H9 (cell line): ENCODE measurements around the gene SCP2. TPM values are rescaled to one million over a fixed set of nuclear protein-coding genes. Genes with fewer than 3 reads are reported as not detected.

ENCODE experiments used
- DNase-seq: peaks from one replicate; pipeline ENCODE4 v3.0.0-alpha.2; 2017
- H2AFZ ChIP-seq: one replicate; pipeline ENCODE4 v1.6.1; 2013; ENCODE audit warnings: mild to moderate bottlenecking, low read length, control low read depth, moderate library complexity
- H2AK5ac ChIP-seq: 2 replicates; pipeline ENCODE4 v1.6.1; 2013; ENCODE audit warnings: low read length, control low read depth, mixed read lengths; ENCODE audit not compliant: insufficient read length
- H2BK120ac ChIP-seq: one replicate; pipeline ENCODE4 v1.6.1; 2013; ENCODE audit warnings: low read depth, mild to moderate bottlenecking, low read length, control low read depth, inconsistent platforms; ENCODE audit not compliant: poor library complexity, severe bottlenecking
- H2BK12ac ChIP-seq: 2 replicates; pipeline ENCODE4 v1.6.1; 2013; ENCODE audit warnings: low read length, control low read depth, mixed read lengths, low read depth; ENCODE audit not compliant: insufficient read length
- H2BK15ac ChIP-seq: 2 replicates; pipeline ENCODE4 v1.6.1; 2013; ENCODE audit warnings: low read depth, low read length, control low read depth
- H2BK20ac ChIP-seq: one replicate; pipeline ENCODE4 v1.6.1; 2013; ENCODE audit warnings: low read depth, mild to moderate bottlenecking, low read length, control low read depth, inconsistent platforms; ENCODE audit not compliant: poor library complexity, severe bottlenecking
- H2BK5ac ChIP-seq: 2 replicates; pipeline ENCODE4 v1.6.1; 2013; ENCODE audit warnings: low read length, control low read depth, mixed read lengths; ENCODE audit not compliant: insufficient read length
- H3K14ac ChIP-seq: 2 replicates; pipeline ENCODE4 v1.6.1; 2013; ENCODE audit warnings: low read length, control low read depth; ENCODE audit not compliant: insufficient read depth
- H3K18ac ChIP-seq: 2 replicates; pipeline ENCODE4 v1.6.1; 2013; ENCODE audit warnings: low read depth, mild to moderate bottlenecking, mixed read lengths, low read length, control low read depth; ENCODE audit not compliant: insufficient read length
- H3K23ac ChIP-seq: 2 replicates; pipeline ENCODE4 v1.6.1; 2013; ENCODE audit warnings: low read length, control low read depth, mixed read lengths, low read depth; ENCODE audit not compliant: insufficient read length
- H3K23me2 ChIP-seq: 2 replicates; pipeline ENCODE4 v1.6.1; 2013; ENCODE audit warnings: low read depth, mild to moderate bottlenecking, mixed read lengths, low read length, control low read depth; ENCODE audit not compliant: insufficient read length, poor library complexity, severe bottlenecking
- H3K27ac ChIP-seq: 2 replicates; pipeline ENCODE4 v1.5.1; 2013; ENCODE audit warnings: low read length, control low read depth, mixed read lengths, low read depth; ENCODE audit not compliant: insufficient read length
- H3K27me3 ChIP-seq: 2 replicates; pipeline ENCODE4 v1.6.1; 2013; ENCODE audit warnings: low read length, control low read depth, inconsistent platforms; ENCODE audit not compliant: insufficient read depth
- H3K4ac ChIP-seq: 2 replicates; pipeline ENCODE4 v1.6.1; 2013; ENCODE audit warnings: low read depth, mild to moderate bottlenecking, control low read depth, inconsistent platforms, low read length, moderate library complexity
- H3K4me1 ChIP-seq: 2 replicates; pipeline ENCODE4 v1.6.1; 2013; ENCODE audit warnings: low read length, control low read depth, inconsistent platforms; ENCODE audit not compliant: insufficient read depth
- H3K4me2 ChIP-seq: 2 replicates; pipeline ENCODE4 v1.6.1; 2013; ENCODE audit warnings: low read length, control low read depth, mixed read lengths; ENCODE audit not compliant: insufficient read length, insufficient read depth
- H3K56ac ChIP-seq: 2 replicates; pipeline ENCODE4 v1.6.1; 2013; ENCODE audit warnings: low read depth, mild to moderate bottlenecking, mixed read lengths, low read length, control low read depth; ENCODE audit not compliant: insufficient read length
- H3K79me1 ChIP-seq: 2 replicates; pipeline ENCODE4 v1.6.1; 2013; ENCODE audit warnings: low read depth, mild to moderate bottlenecking, moderate library complexity, low read length, control low read depth, inconsistent platforms; ENCODE audit not compliant: insufficient read depth, poor library complexity, severe bottlenecking
- H3K79me2 ChIP-seq: 2 replicates; pipeline ENCODE4 v1.6.1; 2013; ENCODE audit warnings: low read length, control low read depth, inconsistent platforms; ENCODE audit not compliant: insufficient read depth
- H3K9ac ChIP-seq: 2 replicates; pipeline ENCODE4 v1.6.1; 2013; ENCODE audit warnings: low read length, control low read depth, mixed read lengths; ENCODE audit not compliant: insufficient read length; ENCODE audit errors: extremely low read depth
- H3K9me3 ChIP-seq: one replicate; pipeline ENCODE4 v1.6.1; 2013; ENCODE audit warnings: low read depth, low read length, inconsistent platforms; ENCODE audit not compliant: control insufficient read depth
- H3T11ph ChIP-seq: one replicate; pipeline ENCODE4 v1.6.1; 2013; ENCODE audit warnings: mild to moderate bottlenecking, low read length, control low read depth, inconsistent platforms
- H4K20me1 ChIP-seq: one replicate; pipeline ENCODE4 v1.6.1; 2013; ENCODE audit not compliant: control insufficient read depth, insufficient read length, insufficient read depth
- H4K5ac ChIP-seq: 2 replicates; pipeline ENCODE4 v1.6.1; 2013; ENCODE audit warnings: low read depth, mild to moderate bottlenecking, mixed read lengths, low read length, control low read depth; ENCODE audit not compliant: insufficient read length
- H4K8ac ChIP-seq: replicated peaks from 2 replicates; pipeline ENCODE4 v1.6.1; 2013; ENCODE audit warnings: low read length, control low read depth, mixed read lengths, low read depth; ENCODE audit not compliant: insufficient read length
- H4K91ac ChIP-seq: 2 replicates; pipeline ENCODE4 v1.6.1; 2013; ENCODE audit warnings: low read depth, mild to moderate bottlenecking, moderate library complexity, mixed read lengths, low read length, control low read depth; ENCODE audit not compliant: insufficient read length
- H3K27ac Mint-ChIP-seq, 3 experiments: 2 replicates in 2 of 3; 3 replicates in 1 of 3; pipeline ENCODE4 v1.8.0; 2020 to 2021; ENCODE audit warnings: mixed read lengths in 3 of 3, mild to moderate bottlenecking in 1 of 3, moderate library complexity in 1 of 3
- H3K27me3 Mint-ChIP-seq: 2 replicates; pipeline ENCODE4 v1.8.0; 2021; ENCODE audit warnings: low read depth, mild to moderate bottlenecking, moderate library complexity, mixed read lengths
- H3K36me3 Mint-ChIP-seq, 3 experiments: 2 replicates in 2 of 3; 3 replicates in 1 of 3; pipeline ENCODE4 v1.8.0; 2020 to 2021; ENCODE audit warnings: low read depth in 3 of 3, mixed read lengths in 3 of 3; ENCODE audit not compliant: insufficient read depth in 1 of 3
- H3K4me1 Mint-ChIP-seq, 2 experiments: 2 replicates each; pipeline ENCODE4 v1.8.0; 2020; ENCODE audit warnings: mixed read lengths in 2 of 2
- H3K4me3 Mint-ChIP-seq, 2 experiments: 2 replicates in 1 of 2; 3 replicates in 1 of 2; pipeline ENCODE4 v1.8.0; 2020 to 2021; ENCODE audit warnings: mild to moderate bottlenecking in 2 of 2, mixed read lengths in 2 of 2, moderate library complexity in 1 of 2
- H3K9me3 Mint-ChIP-seq, 2 experiments: 2 replicates in 1 of 2; 3 replicates in 1 of 2; pipeline ENCODE4 v1.8.0; 2020; ENCODE audit warnings: mild to moderate bottlenecking in 2 of 2, mixed read lengths in 2 of 2, moderate library complexity in 1 of 2
- WGBS: extraction: QIAGEN DNeasy Blood & Tissue Kit; methylation state at CpG from one replicate; pipeline ENCODE4 v1.1.7; 2013; ENCODE audit warnings: missing lambda C conversion rate, low lambda C conversion rate, mixed read lengths; ENCODE audit not compliant: insufficient read length; ENCODE audit errors: extremely low coverage; 5-methylcytosine and 5-hydroxymethylcytosine counted together
- total RNA-seq: library from RNA; stranded (reverse); gene quantifications from 2 replicates; pipeline ENCODE4 v1.2.1, GENCODE V29; 2021
- TF ChIP-seq, protein P1 (sequence below): fragments of 200-600 bp; sonication (generic); conservative IDR thresholded peaks from 3 replicates; pipeline ENCODE4 v1.8.0; 2021; ENCODE audit warnings: antibody characterized with exemption, mild to moderate bottlenecking

Gene SCP2
- total RNA-seq, 1 experiment from 2014 or later: 48.8 TPM

DNA sequence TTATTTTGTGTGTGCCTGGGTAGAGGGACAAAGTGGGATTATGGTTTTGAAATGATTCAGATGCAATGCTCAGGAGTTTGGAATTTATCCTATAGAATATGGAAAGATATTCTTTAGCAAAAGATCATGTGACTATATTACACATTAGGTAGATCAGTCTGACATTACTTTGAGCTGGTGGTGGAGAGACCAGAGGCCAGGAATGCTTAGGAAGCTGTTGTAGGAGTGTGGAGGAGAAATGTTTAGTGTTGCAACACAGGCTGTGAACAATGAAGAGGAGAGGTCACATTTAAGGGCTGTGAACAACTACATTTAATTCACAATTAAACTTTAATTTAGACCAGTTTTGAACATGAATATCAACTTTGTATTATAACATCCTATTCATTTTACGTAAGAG lies 89.6 kb downstream of the SCP2 start:
- no peak for DNase-seq
- no peak overlapping the region for H3K27ac ChIP-seq
- H4K91ac ChIP-seq: no peak overlapping the region
- Mint-ChIP-seq H3K9me3 (no peaks in the 10 kb centered on the region; a peak in 1 of 5 replicates), H3K4me1 (peaks cover 10 to 16% of the 10 kb centered on the region in 2 experiments), H3K27ac (no peak overlapping the region; a peak in 1 of 7 replicates), H3K36me3 (no peaks in the 10 kb centered on the region), H3K4me3 (no peak overlapping the region), H3K27me3 (no peaks in the 10 kb centered on the region; the same call in 1 of the 2 replicates)
- H4K8ac ChIP-seq: no peak overlapping the region
- H3K18ac ChIP-seq: no peak overlapping the region
- no peaks in the 10 kb centered on the region for H3K79me2 ChIP-seq
- H3K56ac ChIP-seq: no peak overlapping the region
- H3K9ac ChIP-seq: no peak overlapping the region
- no peak overlapping the region for H2BK15ac ChIP-seq
- no peak overlapping the region for H2BK12ac ChIP-seq
- H3K4ac ChIP-seq: no peak overlapping the region
- H3K27me3 ChIP-seq: no peaks in the 10 kb centered on the region
- no peak overlapping the region for H4K5ac ChIP-seq
- H3K14ac ChIP-seq: no peak overlapping the region
- no peak overlapping the region for H3T11ph ChIP-seq
- no peak overlapping the region for H2BK120ac ChIP-seq
- no peaks in the 10 kb centered on the region for H3K79me1 ChIP-seq
- no peak overlapping the region for H2BK5ac ChIP-seq
- H2BK20ac ChIP-seq: no peak overlapping the region
- no peak overlapping the region for H2AFZ ChIP-seq
- H3K23ac ChIP-seq: no peak overlapping the region
- H3K4me1 ChIP-seq: peaks cover 4% of the 10 kb centered on the region; the same call in 1 of the 2 replicates
- H3K23me2 ChIP-seq: peaks cover 5% of the 10 kb centered on the region
- H4K20me1 ChIP-seq: no peaks in the 10 kb centered on the region
- no peaks in the 10 kb centered on the region for H3K9me3 ChIP-seq
- TF ChIP-seq, protein P1, sequence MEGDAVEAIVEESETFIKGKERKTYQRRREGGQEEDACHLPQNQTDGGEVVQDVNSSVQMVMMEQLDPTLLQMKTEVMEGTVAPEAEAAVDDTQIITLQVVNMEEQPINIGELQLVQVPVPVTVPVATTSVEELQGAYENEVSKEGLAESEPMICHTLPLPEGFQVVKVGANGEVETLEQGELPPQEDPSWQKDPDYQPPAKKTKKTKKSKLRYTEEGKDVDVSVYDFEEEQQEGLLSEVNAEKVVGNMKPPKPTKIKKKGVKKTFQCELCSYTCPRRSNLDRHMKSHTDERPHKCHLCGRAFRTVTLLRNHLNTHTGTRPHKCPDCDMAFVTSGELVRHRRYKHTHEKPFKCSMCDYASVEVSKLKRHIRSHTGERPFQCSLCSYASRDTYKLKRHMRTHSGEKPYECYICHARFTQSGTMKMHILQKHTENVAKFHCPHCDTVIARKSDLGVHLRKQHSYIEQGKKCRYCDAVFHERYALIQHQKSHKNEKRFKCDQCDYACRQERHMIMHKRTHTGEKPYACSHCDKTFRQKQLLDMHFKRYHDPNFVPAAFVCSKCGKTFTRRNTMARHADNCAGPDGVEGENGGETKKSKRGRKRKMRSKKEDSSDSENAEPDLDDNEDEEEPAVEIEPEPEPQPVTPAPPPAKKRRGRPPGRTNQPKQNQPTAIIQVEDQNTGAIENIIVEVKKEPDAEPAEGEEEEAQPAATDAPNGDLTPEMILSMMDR: no peak
- no CpG with 5 or more reads among the region's 1 CpG for WGBS
- no peak overlapping the region for H2AK5ac ChIP-seq
- H3K4me2 ChIP-seq: no peak overlapping the region
